RWPE2 (cell line): ENCODE data around the gene SHPK.

Source experiments
- ATAC-seq: fragments of 200-7000 bp; cut with Tn5 transposase; 3 replicates; pipeline ENCODE4 v1.9.1; 2021; ENCODE audit warnings: low read depth
- DNase-seq: peaks from one replicate; pipeline ENCODE4 v3.0.0-alpha.2; 2020; ENCODE audit warnings: low spot score
- H3K27ac ChIP-seq: fragments of 450-650 bp; 2 replicates; pipeline ENCODE4 v1.5.1; 2017; ENCODE audit warnings: mild to moderate bottlenecking; ENCODE audit not compliant: poor library complexity, severe bottlenecking
- H3K27me3 ChIP-seq: fragments of 250-450 bp; sonication (Bioruptor Pico); 2 replicates; pipeline ENCODE4 v1.5.1; 2021; ENCODE audit warnings: mild to moderate bottlenecking, moderate library complexity; ENCODE audit not compliant: insufficient read depth, poor library complexity, severe bottlenecking
- H3K36me3 ChIP-seq: fragments of 250-450 bp; sonication (Bioruptor Pico); 2 replicates; pipeline ENCODE4 v1.5.1; 2020; ENCODE audit warnings: low read depth, mild to moderate bottlenecking, moderate library complexity
- H3K4me1 ChIP-seq: fragments of 250-450 bp; sonication (Bioruptor Pico); 2 replicates; pipeline ENCODE4 v1.5.1; 2021; ENCODE audit warnings: mild to moderate bottlenecking, moderate library complexity; ENCODE audit not compliant: insufficient read depth, poor library complexity, severe bottlenecking
- H3K4me3 ChIP-seq: fragments of 250-450 bp; sonication (Bioruptor Pico); 2 replicates; pipeline ENCODE4 v1.5.1; 2021; ENCODE audit warnings: mild to moderate bottlenecking, moderate library complexity; ENCODE audit not compliant: severe bottlenecking
- H3K9me3 ChIP-seq: fragments of 250-450 bp; sonication (Bioruptor Pico); 2 replicates; pipeline ENCODE4 v1.5.1; 2021; ENCODE audit warnings: mild to moderate bottlenecking, moderate library complexity; ENCODE audit not compliant: severe bottlenecking
- TF ChIP-seq, protein P1 (sequence below): fragments of 450-650 bp; IDR thresholded peaks from one replicate; pipeline ENCODE4 v1.5.1; 2017; ENCODE audit warnings: mild to moderate bottlenecking, moderate library complexity; ENCODE audit not compliant: poor library complexity, severe bottlenecking

Gene SHPK

DNA sequence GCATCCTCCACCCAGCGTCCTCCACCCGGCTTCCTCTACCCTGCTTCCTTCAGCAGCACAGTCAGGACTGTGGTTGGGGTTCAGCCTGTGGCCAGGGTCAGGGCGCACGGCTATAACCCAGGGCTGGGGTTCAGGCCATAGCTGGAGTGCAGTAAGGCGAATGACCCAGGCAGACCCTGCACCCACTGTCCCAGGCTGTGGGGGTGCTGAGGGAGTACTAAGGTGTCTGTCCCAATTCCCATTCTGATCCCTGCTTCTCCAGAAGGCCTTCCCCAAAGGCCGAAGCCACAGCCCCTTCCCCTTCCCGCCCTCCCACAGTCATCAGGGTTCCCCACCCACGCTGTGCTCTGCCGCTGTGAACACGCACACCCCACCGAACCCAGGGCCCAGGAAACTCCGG is 45.0 kb upstream of the SHPK start:
- no peaks in the 10 kb centered on the region for H3K27me3 ChIP-seq
- TF ChIP-seq, protein P1, sequence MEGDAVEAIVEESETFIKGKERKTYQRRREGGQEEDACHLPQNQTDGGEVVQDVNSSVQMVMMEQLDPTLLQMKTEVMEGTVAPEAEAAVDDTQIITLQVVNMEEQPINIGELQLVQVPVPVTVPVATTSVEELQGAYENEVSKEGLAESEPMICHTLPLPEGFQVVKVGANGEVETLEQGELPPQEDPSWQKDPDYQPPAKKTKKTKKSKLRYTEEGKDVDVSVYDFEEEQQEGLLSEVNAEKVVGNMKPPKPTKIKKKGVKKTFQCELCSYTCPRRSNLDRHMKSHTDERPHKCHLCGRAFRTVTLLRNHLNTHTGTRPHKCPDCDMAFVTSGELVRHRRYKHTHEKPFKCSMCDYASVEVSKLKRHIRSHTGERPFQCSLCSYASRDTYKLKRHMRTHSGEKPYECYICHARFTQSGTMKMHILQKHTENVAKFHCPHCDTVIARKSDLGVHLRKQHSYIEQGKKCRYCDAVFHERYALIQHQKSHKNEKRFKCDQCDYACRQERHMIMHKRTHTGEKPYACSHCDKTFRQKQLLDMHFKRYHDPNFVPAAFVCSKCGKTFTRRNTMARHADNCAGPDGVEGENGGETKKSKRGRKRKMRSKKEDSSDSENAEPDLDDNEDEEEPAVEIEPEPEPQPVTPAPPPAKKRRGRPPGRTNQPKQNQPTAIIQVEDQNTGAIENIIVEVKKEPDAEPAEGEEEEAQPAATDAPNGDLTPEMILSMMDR = no peak
- H3K4me1 ChIP-seq = no peaks in the 10 kb centered on the region
- H3K27ac ChIP-seq = no peak overlapping the region
- H3K4me3 ChIP-seq = no peak overlapping the region
- DNase-seq (no peak), ATAC-seq (no peak)
- no peaks in the 10 kb centered on the region for H3K36me3 ChIP-seq
- H3K9me3 ChIP-seq = no peaks in the 10 kb centered on the region

DNA sequence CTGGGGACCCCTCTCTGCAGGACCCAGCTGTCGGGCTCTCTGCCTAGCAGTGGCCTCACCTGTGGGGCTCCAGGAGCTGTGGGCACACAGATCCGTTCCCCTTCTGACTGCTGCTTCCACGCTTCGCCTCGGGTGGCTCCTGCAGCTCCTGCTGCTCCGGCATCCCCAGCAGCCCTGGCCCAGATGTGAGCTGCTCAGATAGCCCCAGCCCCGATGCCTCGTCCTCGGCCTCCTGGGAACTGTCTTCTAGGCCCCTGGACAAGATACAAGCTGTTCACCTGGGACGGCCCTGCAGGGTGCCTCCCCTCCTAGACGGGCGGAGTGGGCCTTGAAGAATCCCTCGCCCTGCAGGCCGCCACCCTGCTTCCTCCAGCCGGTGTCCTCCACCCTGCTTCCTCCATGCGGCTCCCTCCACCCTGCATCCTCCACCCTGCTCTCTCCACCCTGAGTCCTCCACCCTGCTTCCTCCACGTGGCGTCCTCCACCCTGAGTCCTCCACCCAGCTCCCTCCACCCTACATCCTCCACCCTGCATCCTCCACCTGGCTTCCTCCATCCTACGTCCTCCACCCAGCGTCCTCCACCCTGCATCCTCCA is 43.6 kb upstream of the SHPK start:
- Histone ChIP-seq H3K9me3 (no peaks in the 10 kb centered on the region), H3K27ac (no peak overlapping the region), H3K36me3 (no peaks in the 10 kb centered on the region), H3K4me1 (no peaks in the 10 kb centered on the region), H3K27me3 (no peaks in the 10 kb centered on the region), H3K4me3 (no peak overlapping the region)
- DNase-seq = no peak
- TF ChIP-seq, protein P1 = no peak
- ATAC-seq = peak; percentile 29; the same call in 2 of the 3 replicates

DNA sequence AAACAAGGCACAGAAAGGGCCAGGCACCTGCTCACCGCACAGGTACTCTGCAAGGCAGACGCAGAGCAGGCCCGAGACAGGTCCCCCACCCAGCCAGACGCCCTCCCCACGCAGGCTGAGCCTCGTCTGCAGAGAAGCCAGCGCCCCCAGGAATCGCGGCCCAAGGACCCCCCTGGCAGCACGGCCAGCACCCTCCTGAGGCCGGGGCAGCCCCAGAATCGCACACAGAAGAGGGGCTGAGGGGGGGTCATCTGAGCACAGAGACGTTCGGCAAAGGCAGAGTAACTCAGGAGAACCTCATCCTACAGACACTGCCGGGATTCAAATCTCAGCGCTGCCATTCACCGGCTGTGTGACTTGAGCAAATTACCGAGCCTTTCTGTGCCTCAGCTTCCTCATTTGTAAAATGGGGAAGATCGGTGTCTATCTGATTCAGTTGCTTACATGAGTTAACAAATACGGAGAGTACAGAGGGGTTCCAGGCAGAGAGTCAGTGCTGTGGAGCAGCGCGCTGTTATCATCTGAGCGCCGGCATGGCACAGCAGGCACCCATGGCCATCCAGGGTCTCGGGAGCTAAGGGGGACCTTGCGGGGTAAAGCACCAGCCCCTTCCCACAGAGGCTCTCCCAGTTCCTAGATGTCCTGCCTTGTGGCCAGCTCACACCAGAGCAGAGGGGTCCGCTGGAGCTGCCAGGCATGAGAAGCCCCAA is 42.9 kb upstream of the SHPK start:
- ATAC-seq = no peak
- Histone ChIP-seq H3K27ac (no peak overlapping the region), H3K4me3 (no peak overlapping the region), H3K36me3 (no peaks in the 10 kb centered on the region), H3K27me3 (no peaks in the 10 kb centered on the region), H3K4me1 (no peaks in the 10 kb centered on the region), H3K9me3 (no peaks in the 10 kb centered on the region)
- TF ChIP-seq, protein P1 = no peak
- no peak for DNase-seq

DNA sequence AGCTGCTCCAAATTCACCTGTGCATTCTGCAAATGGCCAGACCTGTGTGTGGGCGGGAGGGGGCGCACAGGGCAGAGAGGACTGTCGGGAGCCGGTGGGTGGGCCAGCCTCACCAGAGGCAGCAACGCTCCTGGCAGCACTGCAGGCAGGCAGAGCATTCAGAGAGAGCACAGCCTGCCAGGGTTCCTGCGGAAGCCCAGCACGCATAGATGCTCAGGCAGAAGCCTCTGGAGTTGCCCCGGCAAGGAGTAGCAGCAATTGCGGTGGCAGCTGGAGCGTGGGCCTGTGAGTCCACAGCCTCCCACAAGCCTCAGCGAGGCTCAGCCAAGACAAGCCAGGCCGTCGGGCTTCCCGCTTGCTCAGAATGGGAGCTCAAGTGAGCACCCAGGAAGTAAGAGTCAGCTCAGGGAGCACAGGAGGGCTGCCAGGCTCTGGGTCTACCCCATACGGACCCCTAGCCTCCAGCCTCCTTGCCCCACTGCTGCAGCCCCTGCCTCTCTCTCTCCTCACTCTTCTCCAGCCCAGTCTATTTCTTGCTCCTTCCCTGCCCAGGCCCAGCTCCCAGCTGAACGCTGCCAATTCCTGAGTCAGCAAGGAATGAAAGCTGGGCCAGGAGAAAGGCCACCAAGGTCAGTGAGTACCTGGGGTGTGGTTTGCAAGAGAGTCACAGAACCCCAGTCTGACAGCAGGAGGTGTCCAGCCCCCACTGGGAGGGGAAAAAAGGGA is 42.2 kb upstream of the SHPK start:
- H3K4me1 ChIP-seq = no peaks in the 10 kb centered on the region
- no peaks in the 10 kb centered on the region for H3K9me3 ChIP-seq
- ATAC-seq (peak; percentile 52), DNase-seq (no peak)
- H3K4me3 ChIP-seq = no peak overlapping the region
- no peaks in the 10 kb centered on the region for H3K27me3 ChIP-seq
- TF ChIP-seq, protein P1 = no peak
- no peak overlapping the region for H3K27ac ChIP-seq
- H3K36me3 ChIP-seq = no peaks in the 10 kb centered on the region
